HG02870 (cell line): ENCODE measurements around the gene POSTN.

Source experiments
- ATAC-seq: cut with Tn5 transposase; IDR thresholded peaks from one replicate; pipeline ENCODE4 v1.9.1; 2021; ENCODE audit warnings: mild to moderate bottlenecking, moderate library complexity; ENCODE audit not compliant: unreplicated experiment

Gene POSTN, protein sequence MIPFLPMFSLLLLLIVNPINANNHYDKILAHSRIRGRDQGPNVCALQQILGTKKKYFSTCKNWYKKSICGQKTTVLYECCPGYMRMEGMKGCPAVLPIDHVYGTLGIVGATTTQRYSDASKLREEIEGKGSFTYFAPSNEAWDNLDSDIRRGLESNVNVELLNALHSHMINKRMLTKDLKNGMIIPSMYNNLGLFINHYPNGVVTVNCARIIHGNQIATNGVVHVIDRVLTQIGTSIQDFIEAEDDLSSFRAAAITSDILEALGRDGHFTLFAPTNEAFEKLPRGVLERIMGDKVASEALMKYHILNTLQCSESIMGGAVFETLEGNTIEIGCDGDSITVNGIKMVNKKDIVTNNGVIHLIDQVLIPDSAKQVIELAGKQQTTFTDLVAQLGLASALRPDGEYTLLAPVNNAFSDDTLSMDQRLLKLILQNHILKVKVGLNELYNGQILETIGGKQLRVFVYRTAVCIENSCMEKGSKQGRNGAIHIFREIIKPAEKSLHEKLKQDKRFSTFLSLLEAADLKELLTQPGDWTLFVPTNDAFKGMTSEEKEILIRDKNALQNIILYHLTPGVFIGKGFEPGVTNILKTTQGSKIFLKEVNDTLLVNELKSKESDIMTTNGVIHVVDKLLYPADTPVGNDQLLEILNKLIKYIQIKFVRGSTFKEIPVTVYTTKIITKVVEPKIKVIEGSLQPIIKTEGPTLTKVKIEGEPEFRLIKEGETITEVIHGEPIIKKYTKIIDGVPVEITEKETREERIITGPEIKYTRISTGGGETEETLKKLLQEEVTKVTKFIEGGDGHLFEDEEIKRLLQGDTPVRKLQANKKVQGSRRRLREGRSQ

DNA sequence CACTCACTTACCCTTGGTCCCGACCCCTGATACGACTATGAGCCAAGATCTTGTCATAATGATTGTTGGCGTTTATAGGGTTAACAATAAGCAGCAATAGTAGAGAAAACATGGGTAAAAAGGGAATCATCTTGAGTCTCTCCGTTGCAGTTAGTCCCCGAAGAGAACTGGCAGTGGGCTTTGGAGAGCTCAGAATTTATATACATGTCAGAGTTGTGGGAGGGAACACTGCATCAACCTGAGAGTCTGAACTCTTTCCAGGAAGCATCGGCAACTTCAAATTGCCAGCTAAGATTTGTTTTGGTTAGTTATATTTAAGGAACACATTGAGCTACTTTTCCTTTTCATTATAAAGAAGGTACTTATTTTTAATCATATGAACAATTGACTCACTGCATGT is at the start of gene POSTN:
Gene POSTN, minus strand, starts transcription at position 172 of the 400 bp plus-strand sequence. Its CDS starts 42 bp downstream, at position 130.
- ATAC-seq, result no peak

- ATAC-seq, result no peak
These were observed 48.6 kb upstream of the POSTN start for GRCh38 chr13:37647031-37647650.

DNA sequence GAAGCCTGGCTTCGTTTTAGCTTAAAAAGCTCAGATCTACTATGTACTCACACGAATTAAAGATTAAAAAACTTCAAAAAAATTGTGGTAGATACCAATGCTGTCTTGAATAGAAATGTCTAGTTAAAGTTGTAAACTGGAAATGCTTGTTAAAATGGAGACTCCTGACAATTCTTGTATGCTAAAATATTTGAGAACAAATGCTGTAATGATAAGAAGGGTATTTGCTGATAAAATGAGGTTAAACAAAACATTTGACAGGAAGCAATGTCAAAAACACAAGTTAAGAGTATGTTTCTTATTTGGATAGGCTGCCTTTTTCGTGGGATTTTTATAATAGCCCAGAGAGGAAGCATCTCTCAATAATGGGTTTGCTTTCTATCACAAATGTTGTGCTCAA is 48.0 kb upstream of the POSTN start:
- no peak for ATAC-seq

- no peak for ATAC-seq
These were observed 46.7 kb upstream of the POSTN start for GRCh38 chr13:37645181-37645740.

DNA sequence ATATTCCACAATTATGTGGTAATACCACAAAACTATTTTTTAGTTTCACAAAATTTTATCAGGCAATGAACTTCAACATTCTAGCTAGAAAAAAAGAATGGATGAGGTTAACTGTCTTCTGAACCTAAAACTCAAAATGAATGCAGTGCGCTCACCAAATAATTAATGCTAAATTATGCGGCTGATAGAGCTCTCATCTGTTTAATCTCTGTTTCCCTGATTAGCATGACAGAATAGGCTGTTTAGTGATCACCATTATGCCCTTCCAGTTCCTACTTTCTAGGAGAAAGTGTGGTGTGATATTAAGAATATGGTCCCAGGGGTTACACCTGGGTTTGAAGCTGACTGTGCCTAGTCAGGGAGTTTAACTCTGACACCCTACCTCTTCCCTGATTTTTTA is 42.8 kb upstream of the POSTN start:
- ATAC-seq, result no peak

GRCh38 chr13:37640499-37640898 is 41.9 kb upstream of the POSTN start:
- no peak for ATAC-seq

DNA sequence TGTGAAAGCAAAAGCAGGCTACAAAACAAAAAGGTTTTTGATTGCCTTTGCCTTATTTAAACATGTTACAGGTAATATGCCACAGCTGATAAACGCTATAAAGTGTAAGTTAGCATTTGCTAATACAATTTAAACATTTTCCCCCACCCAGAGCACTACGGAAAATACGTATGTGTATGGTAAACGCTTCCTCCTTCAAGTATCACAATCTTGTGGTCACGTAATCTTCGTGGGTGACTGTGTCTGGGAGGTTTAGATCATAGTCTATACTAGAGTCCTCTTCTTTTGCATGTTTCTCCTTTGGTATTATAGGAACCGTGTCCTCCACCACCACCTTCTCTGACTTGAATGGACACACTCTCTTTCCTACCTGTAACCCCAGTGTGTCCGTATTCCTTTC is 38.1 kb upstream of the POSTN start:
- ATAC-seq, result no peak

DNA sequence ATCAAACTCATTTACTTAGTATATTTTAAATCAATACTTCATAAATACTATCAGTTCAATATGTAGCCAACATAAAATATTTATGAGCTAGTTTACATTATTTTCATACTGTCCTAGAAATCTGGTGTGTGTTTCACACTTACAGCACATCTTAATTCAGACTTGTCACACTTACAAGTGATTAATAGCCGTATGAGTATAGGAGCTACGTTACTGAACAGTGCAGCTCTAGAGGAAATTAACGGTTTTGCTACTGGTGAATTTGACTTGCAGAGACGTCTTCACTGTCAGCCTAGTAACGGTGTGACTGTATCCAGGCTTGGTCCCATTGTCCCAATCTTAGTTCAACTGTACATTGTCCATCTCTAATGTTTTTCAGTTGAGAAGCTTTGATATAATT is 33.7 kb upstream of the POSTN start:
- no peak for ATAC-seq

GRCh38 chr13:37627428-37627827 is 28.9 kb upstream of the POSTN start:
- no peak for ATAC-seq

DNA sequence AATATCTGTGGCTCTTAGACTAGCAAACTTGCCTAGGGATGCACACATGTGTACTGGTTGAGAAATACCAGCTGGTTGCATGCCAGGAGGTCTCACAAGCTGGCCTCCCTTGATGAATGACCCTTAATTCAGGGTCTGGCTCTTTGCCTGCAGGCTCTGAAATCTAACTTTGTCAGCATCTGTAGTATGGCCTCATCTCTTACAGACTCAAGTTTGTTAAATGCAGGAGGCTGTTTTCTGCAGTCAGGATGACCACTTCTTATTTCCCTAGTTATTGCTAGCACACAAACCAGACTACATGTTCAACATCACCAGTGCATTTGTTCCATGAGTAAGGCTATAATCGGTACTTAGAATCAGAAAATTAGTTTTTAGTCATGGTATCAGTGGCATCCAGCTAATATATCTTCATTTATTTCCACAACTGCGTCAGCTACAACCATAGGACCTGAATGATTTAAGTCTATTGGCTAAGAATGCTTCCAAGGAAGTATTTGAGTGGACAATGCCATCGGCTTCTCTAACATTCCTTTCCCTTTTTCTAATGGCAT is 23.3 kb upstream of the POSTN start:
- ATAC-seq, result no peak

DNA sequence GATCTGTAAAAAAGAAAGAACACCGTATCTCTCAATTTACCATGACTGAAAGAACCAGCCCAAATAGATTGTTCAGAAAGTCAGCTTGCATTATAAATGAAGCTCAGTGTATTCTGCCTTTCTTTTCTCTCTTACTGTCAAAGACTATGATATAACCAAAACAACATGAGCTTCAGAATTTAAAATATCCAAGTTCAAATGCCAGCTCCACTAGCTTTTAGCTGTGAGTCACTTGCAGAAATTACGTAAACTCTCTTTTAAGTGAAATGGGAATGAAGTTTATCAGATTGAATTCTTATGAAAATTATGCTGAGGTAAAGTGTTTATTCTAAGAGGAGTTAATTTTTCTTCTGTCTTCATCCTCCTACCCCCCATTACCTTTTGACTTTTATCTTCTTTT is 20.0 kb upstream of the POSTN start:
- ATAC-seq, result no peak

GRCh38 chr13:37617173-37617572 is 18.6 kb upstream of the POSTN start:
- no peak for ATAC-seq

DNA sequence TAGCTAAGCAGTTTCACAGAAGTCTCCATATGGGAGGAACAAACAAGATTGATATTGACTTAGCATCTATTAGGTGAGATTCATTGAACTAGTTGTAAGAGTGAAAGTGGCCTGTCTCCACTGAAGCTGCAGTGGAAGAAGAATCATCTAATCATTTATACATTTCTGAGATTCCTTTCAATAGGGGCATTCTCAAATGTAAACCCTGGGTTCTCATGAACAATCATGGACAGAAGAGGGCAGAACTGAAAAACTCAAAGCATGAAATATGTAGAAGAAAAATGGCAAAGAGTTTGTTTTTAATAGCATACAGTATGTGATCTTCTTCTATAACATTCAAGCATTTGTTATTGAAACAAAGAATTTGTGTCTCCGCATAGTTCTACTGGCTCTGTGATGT is 17.6 kb upstream of the POSTN start:
- ATAC-seq, result no peak

GRCh38 chr13:37615276-37615675 is 16.7 kb upstream of the POSTN start:
- ATAC-seq, result no peak

DNA sequence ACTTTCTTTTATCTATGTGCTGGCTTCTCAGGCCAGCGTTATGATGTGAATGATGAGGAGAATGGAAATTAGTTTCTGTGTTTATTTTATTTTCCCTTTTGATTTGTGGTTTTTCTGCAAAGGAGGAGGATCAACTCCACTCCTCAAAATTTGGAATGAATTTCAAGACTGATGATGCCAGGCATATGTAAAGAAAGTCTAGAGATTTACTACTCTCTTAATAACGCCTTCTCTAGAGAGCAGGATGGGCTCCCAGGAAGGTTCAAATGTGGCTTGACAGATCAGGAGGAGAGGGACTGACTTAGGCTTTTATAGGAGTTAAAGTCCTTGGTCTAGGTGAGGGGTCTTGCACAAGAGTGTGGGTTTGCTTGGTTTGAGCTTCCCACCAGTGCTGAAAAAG is 15.1 kb upstream of the POSTN start:
- no peak for ATAC-seq

DNA sequence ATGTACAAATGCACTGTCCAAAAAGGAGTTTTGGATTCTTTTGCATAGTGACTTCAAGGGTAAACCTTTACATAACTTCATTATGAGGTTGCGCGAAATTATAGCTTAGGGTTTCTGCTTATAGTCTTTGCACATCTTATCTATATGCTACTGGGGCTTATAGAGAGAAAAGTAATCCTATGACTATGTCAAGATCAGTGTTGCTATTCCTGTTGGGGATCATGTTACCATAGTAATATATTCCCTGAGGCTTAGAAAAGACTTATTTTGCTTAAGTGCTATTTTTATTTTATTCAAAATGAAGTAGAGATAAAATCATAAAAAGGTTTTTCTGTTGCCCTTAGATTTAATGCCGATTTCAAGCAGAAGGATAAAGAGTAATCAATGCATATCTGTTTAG is 14.7 kb upstream of the POSTN start:
- no peak for ATAC-seq

GRCh38 chr13:37608750-37609339 is 10.3 kb upstream of the POSTN start:
- ATAC-seq, result no peak

DNA sequence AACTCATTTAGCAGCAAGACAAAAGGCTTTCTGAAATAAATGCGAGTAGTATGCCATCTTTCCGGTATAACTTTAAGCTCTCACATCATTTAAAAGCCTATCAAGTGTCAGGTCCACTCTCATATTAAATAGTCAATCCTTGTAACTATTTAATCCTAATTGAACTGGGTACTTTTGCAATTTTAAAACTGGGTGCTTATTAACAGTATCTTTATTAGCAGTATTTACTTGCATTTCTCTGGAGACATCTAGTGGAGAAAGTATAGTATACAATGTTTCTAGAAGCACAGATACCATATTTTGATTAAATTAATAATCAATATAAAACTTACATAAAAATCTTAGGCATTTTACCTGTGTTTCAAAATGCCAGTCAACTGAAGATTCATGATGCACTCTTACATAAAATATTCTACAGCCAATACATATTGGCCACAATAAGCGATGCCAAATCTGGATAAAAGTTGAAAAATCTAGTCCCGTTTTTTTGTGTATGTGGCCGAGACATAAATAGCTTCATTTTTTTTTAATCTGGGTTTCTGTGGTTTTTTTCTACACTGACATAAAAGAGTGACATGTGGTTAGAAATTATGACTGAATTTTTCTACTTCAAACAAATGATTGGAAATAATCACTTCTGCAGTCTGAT is 4.3 kb upstream of the POSTN start:
- ATAC-seq, result no peak

DNA sequence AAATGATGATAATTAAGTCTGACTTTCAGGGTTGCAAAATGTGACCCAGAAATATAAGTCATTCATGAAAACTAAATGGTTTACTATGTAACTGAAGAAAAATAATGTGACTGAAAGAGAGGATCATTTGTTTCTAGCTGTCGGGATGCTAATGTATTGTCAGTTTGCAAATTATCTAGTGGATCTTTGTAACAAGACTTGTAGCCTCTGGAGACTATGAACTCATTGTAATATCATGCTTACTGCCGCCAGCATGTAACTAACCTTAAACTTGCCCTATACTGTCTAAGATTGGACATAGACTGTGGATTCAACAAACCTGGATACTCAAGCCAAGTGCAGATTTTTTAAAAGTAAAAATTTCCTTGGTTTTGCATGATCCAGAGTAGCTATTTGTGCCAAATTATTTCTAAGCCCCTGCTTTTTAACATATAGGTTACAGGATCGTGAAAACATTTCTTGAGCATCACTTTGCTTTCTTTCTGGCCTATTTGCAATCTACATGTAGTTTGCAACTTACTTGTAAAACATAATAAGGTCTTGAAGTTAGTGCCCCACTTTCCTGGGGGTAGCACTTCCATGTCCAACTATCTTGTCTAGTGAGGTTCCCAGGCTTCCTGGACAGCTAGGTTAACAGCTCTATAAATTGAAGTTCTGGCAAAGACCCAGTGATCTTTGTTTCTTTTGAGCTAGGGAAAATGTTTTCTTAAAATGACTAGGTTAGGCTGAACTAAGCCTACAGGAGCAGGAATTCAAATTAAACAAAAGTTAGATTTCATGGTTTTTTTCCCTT is 3.3 kb upstream of the POSTN start:
- ATAC-seq, result no peak
